Measurements from ENCODE around the gene ERMP1. TPM values are rescaled to one million over a fixed set of nuclear protein-coding genes. Genes with fewer than 3 reads are reported as not detected.

The ERMP1 gene
- total RNA-seq, 1 experiment from 2014 or later = 34.7 TPM

DNA sequence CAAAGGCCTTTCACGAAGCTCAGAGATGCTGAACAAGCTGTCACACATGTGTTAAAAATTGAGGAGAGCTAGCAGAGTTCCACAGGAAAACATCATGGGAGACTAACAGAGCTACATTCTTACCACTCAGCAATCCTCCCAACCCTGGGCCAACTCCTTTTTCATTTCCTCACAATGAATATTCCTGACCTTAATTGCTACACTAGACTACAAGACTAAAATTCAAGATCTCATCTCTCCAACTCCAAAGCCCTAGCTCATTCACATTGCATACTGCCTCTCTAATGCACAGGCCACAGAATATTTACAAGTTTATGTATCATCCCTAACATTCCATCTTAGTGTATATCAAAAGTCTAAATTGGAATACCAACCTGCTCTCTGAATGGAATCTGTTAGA is 21.2 kb downstream of the ERMP1 start:
- H3K36me3 Mint-ChIP-seq (ENCODE audit: insufficient read depth, unreplicated experiment) = peaks cover 25% of the 10 kb centered on the region
- TF ChIP-seq, protein P1, sequence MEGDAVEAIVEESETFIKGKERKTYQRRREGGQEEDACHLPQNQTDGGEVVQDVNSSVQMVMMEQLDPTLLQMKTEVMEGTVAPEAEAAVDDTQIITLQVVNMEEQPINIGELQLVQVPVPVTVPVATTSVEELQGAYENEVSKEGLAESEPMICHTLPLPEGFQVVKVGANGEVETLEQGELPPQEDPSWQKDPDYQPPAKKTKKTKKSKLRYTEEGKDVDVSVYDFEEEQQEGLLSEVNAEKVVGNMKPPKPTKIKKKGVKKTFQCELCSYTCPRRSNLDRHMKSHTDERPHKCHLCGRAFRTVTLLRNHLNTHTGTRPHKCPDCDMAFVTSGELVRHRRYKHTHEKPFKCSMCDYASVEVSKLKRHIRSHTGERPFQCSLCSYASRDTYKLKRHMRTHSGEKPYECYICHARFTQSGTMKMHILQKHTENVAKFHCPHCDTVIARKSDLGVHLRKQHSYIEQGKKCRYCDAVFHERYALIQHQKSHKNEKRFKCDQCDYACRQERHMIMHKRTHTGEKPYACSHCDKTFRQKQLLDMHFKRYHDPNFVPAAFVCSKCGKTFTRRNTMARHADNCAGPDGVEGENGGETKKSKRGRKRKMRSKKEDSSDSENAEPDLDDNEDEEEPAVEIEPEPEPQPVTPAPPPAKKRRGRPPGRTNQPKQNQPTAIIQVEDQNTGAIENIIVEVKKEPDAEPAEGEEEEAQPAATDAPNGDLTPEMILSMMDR (IDR thresholded peaks at IDR 0.05; ENCODE audit: insufficient read depth in 1 of 2, low read depth in 1 of 2, low read length in 1 of 2, severe bottlenecking in 1 of 2, unreplicated experiment in 1 of 2) = no peak
- Histone ChIP-seq H3K27me3 (replicated peaks; ENCODE audit: control insufficient read depth, insufficient read depth, low read length) (no peaks in the 10 kb centered on the region), H3K9me3 (no peaks in the 10 kb centered on the region), H3K4me3 (ENCODE audit: low read depth, low read length) (no peak overlapping the region), H3K4me1 (no peaks in the 10 kb centered on the region), H3K36me3 (ENCODE audit: control insufficient read depth, insufficient read depth, low read length) (no peaks in the 10 kb centered on the region; the same call in 1 of the 2 replicates)
- H3K27ac Mint-ChIP-seq (ENCODE audit: unreplicated experiment) = no peak overlapping the region
- ChIA-PET CTCF (no interaction called here), POLR2A (no interaction called here)
- H3K4me1 Mint-ChIP-seq (ENCODE audit: low read depth, unreplicated experiment) = no peaks in the 10 kb centered on the region
- no peak overlapping the region for H3K4me3 Mint-ChIP-seq (ENCODE audit: unreplicated experiment)
- no peaks in the 10 kb centered on the region for H3K9me3 Mint-ChIP-seq (ENCODE audit: unreplicated experiment)
- no TSS peak for BruUV-seq (replicated peaks)
- intact Hi-C loops (cut with micrococcal nuclease; ENCODE audit: unreplicated experiment) = no loop called here
- H3K27me3 Mint-ChIP-seq (ENCODE audit: insufficient read depth, unreplicated experiment) = no peaks in the 10 kb centered on the region
- DNase-seq = no peak

DNA sequence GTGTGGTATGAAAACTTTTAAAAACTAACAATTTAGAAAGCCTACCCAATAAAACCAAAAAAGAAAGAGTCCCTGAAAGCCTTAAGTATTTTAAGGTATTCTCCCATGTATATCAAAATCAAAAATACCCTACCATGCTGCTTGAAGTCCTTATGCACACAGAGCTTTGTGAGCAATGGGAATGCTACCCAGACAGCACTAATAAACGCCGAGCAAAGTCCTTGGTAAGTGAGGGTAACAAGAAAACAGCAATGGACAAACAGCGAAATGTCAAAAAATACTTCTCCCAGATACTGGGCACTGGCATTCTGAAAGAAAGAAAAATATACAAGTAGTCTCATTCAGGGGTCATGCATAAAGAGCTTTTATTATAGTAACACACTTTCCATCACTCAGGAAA is 27.4 kb downstream of the ERMP1 start:
- ChIA-PET POLR2A (no interaction called here), CTCF (no interaction called here)
- H3K4me1 Mint-ChIP-seq (ENCODE audit: low read depth, unreplicated experiment) = peaks cover 9% of the 10 kb centered on the region
- intact Hi-C loops (cut with micrococcal nuclease; ENCODE audit: unreplicated experiment) = no loop called here
- no peak overlapping the region for H3K27ac Mint-ChIP-seq (ENCODE audit: unreplicated experiment)
- TF ChIP-seq, protein P1 (IDR thresholded peaks at IDR 0.05; ENCODE audit: insufficient read depth in 1 of 2, low read depth in 1 of 2, low read length in 1 of 2, severe bottlenecking in 1 of 2, unreplicated experiment in 1 of 2) = no peak
- DNase-seq = no peak
- no peaks in the 10 kb centered on the region for H3K9me3 Mint-ChIP-seq (ENCODE audit: unreplicated experiment)
- H3K4me3 Mint-ChIP-seq (ENCODE audit: unreplicated experiment) = no peak overlapping the region
- no peaks in the 10 kb centered on the region for H3K27me3 Mint-ChIP-seq (ENCODE audit: insufficient read depth, unreplicated experiment)
- peaks cover 14% of the 10 kb centered on the region for H3K36me3 Mint-ChIP-seq (ENCODE audit: insufficient read depth, unreplicated experiment)
- Histone ChIP-seq H3K4me1 (peaks cover 18% of the 10 kb centered on the region), H3K9me3 (no peaks in the 10 kb centered on the region), H3K36me3 (ENCODE audit: control insufficient read depth, insufficient read depth, low read length) (no peaks in the 10 kb centered on the region; the same call in none of the 2 replicates), H3K27me3 (replicated peaks; ENCODE audit: control insufficient read depth, insufficient read depth, low read length) (no peaks in the 10 kb centered on the region), H3K4me3 (ENCODE audit: low read depth, low read length) (no peak overlapping the region)
- no TSS peak for BruUV-seq (replicated peaks)

DNA sequence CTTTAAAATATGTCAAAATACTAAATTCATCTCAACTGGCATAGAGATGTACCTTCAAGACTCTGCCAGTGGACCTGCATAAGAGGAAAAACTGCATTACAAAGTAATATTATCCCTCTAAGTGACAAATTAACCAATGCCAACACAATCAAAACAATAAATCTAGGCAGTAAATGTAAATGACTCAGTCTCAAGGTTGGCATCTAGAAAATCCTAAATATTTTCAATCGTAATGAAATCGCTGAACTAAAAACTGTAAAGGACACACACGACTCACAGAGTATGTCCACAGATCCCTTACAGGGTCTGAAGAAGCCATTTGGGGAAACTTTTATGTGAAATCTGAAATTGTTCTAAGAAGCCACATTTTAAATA is 31.2 kb downstream of the ERMP1 start:
- intact Hi-C loops (cut with micrococcal nuclease; ENCODE audit: unreplicated experiment) = loop anchor here (1.0 kb wide), 2 partner anchors 32 to 42 kb away; partner anchors contain the start of gene ERMP1
- ChIA-PET CTCF (interaction anchor here (2.9 kb wide), 1 partner anchor 31 kb away, joined by 10 read pairs; the partner anchor contains the start of gene ERMP1), POLR2A (no interaction called here)
- BruUV-seq (replicated peaks) = no TSS peak
- TF ChIP-seq, protein P1 (IDR thresholded peaks at IDR 0.05; ENCODE audit: insufficient read depth in 1 of 2, low read depth in 1 of 2, low read length in 1 of 2, severe bottlenecking in 1 of 2, unreplicated experiment in 1 of 2) = no peak
- H3K9me3 ChIP-seq = no peaks in the 10 kb centered on the region
- no peak overlapping the region for H3K4me3 ChIP-seq (ENCODE audit: low read depth, low read length)
- H3K4me1 ChIP-seq = peaks cover 22% of the 10 kb centered on the region
- Mint-ChIP-seq H3K9me3 (ENCODE audit: unreplicated experiment) (no peaks in the 10 kb centered on the region), H3K27ac (ENCODE audit: unreplicated experiment) (peak overlapping the region; percentile 66), H3K36me3 (ENCODE audit: insufficient read depth, unreplicated experiment) (peaks cover 13% of the 10 kb centered on the region), H3K4me3 (ENCODE audit: unreplicated experiment) (no peak overlapping the region), H3K4me1 (ENCODE audit: low read depth, unreplicated experiment) (peaks cover 9% of the 10 kb centered on the region), H3K27me3 (ENCODE audit: insufficient read depth, unreplicated experiment) (no peaks in the 10 kb centered on the region)
- no peaks in the 10 kb centered on the region; the same call in 1 of the 2 replicates for H3K36me3 ChIP-seq (ENCODE audit: control insufficient read depth, insufficient read depth, low read length)
- no peak for DNase-seq
- H3K27me3 ChIP-seq (replicated peaks; ENCODE audit: control insufficient read depth, insufficient read depth, low read length) = no peaks in the 10 kb centered on the region

Measured in Caco-2 (cell line).